GM21526 (cell line): ENCODE results near the gene ITGAD.
"Not testable (repeated sequence)": the region's sequence is repeated elsewhere in the genome, so short reads cannot be mapped to it uniquely, and the experiment has no call there.

ENCODE experiments used
- ATAC-seq: cut with Tn5 transposase; IDR thresholded peaks from one replicate; pipeline ENCODE4 v1.9.1; 2021; ENCODE audit warnings: moderate library complexity; ENCODE audit not compliant: unreplicated experiment, low FRiP score

ITGAD gene

GRCh38 chr16:31428279-31428597 lies 35.1 kb downstream of the ITGAD start, which contains the start of gene COX6A2:
Gene COX6A2 (minus strand): TSS chr16:31428360. CDS start chr16:31428325, 35 bp downstream.
- no peak for ATAC-seq

GRCh38 chr16:31428638-31429247 lies 35.6 kb downstream of the ITGAD start:
- no peak for ATAC-seq

- no peak for ATAC-seq
Measured at GRCh38 chr16:31429314-31429713, 36.2 kb downstream of the ITGAD start.

GRCh38 chr16:31429796-31430195 lies 36.7 kb downstream of the ITGAD start:
- no peak for ATAC-seq

DNA sequence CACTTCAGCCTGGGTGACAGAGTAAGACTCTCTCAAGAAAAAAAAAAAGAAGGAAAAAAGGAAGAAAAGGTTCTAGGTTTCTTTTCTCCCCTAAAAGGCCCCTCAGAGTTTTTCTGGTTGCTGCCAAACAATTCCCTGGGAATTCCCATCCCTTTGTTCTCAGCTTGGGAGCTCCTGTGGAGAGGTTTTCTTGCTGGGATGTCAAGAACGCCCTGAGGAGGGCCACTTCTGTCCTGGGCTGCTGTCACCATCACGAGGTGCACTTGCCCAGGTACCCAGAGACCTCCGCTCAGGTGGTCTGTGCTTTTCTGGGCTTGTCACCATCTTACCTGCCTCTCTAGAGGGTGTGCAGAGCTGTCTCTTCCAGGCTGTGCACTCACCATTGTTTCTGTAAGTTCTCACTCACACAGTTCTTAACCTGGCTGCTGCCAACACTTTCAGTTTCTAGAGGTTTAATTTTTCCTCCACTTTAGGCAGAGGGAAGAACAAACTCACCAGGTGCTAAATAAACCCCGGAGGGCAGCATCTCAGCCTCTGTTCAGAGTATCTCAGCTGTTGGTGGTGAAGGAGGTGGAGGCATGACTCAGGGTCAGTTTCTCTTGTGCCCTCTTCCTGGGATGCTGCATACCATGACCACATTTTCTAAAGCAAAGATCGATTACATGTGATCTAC lies 37.4 kb downstream of the ITGAD start:
- no peak for ATAC-seq

GRCh38 chr16:31435341-31436220 lies 42.4 kb downstream of the ITGAD start:
- no peak for ATAC-seq

- ATAC-seq = no peak
Measured at GRCh38 chr16:31436221-31437045, 43.3 kb downstream of the ITGAD start.

- ATAC-seq = no peak
Measured at GRCh38 chr16:31438414-31438813, 45.3 kb downstream of the ITGAD start.

DNA sequence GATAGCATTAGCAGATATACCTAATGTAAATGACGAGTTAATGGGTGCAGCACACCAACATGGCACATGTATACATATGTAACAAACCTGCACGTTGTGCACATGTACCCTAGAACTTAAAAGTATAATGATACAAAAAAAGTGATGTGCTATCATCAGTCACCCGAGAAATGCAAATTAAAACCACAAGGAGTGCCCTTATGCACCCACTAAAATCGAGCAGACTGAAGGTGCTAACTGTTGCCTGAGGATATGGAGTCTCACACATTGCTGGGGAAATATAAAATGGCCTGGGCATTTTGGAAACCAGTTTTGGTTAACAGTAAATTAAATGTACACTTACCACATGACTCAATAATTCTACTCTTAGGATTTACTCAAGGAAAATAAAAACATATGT lies 45.9 kb downstream of the ITGAD start:
- ATAC-seq = not testable (repeated sequence)

DNA sequence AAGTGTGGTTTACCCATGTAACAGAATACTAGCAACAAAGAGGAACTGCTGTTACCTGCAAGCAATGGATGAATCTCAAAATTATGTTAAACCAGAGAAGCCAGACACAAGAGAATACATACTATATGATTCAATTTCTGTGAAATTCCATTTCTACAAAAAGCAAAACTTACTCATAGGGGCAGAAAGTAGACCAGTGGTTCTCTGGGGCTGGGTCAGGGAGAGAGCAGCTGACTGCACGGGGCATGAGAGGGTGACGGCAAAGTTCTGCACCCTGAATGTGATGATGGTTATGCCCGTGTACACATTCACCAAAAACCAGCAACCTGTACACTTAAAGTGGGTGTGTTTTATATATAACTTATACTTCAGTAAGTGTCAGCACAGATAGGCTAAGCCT lies 46.4 kb downstream of the ITGAD start:
- no peak for ATAC-seq

DNA sequence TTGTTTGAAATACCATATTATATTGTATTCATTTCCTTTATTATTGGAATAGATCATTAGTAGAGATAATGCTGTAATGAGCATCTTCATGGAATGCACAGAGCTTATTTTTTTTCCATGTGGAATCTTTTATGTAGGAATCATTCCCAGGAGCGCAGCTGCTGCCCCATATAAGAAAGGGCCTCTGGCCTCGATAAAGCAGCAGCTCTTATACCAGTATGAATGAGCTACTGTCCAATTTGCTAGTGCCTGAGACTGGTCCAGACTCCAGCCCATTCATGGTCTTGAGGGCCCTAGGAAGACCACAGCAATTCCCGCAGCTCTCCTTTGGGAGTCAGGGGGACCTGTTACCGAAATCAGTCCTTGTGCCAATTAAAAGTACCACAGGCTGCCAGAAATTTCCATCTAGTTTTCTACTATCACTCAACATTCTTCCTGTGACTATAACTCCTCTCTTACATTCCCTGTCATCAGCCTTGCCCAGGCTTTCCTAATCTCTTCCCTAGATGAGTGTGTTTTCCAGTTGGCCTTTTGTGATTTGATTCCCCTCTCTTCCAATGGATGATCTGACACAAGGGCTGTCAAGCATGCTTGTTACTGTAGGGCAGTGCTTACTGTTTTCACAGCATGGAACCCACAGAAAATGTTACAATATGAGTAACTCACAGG lies 47.5 kb downstream of the ITGAD start:
- no peak for ATAC-seq

DNA sequence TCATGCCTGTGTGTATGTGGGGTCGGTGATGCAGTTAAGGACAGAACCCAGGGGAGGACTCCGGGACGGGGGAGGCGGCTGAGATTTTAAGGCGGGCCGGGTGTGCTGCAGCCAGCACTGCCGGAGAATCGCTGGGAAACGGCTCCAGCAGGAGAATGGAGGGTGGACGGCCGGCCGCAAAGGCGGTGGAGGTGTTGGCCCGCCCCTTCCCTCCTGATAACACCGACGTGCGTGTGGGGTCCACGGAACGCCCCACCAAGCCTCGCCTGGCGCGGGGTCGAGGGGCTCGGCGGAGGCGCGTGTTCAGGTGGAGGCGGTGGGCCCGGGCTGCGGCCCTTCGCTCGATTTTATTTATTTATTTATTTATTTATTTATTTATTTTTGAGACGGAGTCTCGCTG lies 48.8 kb downstream of the ITGAD start:
- ATAC-seq = no peak

DNA sequence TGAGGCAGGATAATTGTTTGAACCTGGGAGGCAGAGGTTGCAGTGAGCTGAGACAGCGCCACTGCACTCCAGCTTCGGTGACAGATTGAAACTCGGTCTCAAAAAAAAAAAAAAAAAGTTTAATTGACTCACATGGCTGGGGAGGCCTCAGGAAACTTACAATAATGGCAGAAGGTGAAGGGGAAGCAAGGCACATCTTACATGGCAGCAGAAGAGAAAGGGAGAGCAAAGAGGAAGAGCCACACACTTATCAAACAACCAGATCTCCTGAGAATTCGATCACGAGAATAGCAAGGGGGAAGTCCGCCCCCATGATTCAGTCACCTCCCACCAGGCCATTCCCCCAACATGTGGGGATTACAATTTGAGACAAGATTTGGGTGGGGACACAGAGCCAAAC lies 52.8 kb downstream of the ITGAD start:
- ATAC-seq = not testable (repeated sequence)

DNA sequence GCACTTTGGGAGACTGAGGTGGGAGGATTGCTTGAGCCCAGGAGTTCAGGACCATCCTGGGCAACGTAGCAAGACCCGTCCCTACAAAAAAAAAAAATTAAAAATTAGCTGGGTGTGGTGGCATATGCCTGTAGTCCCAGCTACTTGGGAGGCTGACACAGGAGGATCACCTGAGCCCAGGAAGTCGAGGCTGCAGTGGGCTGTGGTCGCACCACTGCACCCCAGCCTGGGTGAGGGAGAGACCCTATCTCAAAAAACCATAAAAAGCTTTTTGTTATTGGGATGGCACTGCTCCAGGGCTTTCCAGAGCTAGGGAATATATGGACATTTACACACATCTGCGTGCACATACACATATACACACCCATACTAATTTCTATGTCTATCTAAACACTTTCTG lies 58.1 kb downstream of the ITGAD start:
- ATAC-seq = no peak

- ATAC-seq = no peak
Measured at GRCh38 chr16:31451681-31452351, 58.7 kb downstream of the ITGAD start.

DNA sequence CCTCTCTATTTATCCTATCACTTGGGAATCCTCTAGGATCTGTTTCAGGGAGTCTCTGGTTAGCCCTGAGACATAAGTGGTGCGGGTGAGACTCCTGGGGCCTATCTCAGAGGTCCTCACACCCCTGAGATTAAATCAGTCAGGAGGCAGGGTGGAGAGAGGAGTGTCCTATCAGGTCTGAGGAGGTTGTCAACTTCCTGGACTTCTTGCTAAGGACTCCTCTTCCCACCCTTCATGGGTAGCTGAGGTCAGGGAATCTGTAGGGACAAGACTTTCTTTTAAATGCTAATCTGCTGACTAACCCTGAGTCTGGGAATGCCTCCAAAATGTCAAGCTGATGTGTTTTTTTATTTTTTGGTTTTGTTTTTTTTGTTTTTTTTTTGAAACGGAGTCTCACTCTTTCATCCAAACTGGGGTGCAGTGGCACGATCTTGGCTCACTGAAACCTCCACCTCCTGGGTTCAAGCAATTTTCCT lies 59.5 kb downstream of the ITGAD start:
- no peak for ATAC-seq

DNA sequence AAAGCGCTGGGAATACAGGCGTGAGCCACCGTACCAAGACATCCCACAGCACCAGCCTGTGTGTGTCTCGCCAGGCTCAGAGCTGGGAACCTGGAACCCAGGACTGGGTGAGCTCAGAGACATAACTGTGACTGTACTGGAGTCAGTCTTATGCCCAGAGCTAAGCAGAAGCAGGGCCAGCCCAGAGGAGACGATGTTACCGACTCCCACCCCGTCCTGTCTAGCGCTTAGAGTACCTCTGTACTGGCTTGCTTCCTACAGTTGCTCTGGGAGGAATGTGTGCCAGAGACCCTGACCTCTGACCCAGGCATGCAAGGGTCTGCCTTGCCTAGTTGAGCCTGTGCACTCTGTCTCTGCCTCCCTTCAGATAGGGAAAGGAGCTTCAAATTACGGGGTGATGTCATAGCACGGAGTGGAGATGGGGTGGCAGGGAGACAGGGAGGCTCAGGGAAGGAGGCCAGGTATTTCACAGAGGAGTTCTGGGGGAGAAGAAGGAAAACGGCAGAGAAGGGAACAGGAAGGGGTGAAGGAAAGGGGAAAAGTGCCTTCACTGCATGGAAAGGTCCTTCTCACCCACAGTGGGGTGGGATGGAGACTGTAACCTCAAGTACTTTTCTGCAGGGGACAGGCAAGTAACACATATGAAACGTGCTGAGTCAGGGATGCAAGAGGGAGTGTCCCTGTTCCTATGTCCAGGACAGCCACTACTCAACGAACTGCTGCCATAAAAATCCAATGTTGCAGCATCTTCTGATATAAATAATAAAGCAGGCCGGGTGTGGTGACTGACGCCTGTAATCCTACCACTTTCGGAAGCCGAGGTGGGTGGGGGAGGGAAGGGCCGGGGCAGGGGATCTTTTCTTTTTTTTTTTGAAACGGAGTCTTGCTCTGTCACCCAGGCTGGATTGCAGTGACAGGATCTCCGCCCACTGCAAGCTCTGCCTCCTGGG lies 60.4 kb downstream of the ITGAD start:
- ATAC-seq = no peak

GRCh38 chr16:31455601-31456314 lies 62.6 kb downstream of the ITGAD start:
- ATAC-seq = no peak
